CD1c-positive myeloid dendritic cell (primary cell): ENCODE results near the gene APBB2.

Source experiments
- DNase-seq: peaks from one replicate; pipeline ENCODE4 v3.0.0-alpha.2; 2016; ENCODE audit errors: extremely low spot score

The APBB2 gene

DNA sequence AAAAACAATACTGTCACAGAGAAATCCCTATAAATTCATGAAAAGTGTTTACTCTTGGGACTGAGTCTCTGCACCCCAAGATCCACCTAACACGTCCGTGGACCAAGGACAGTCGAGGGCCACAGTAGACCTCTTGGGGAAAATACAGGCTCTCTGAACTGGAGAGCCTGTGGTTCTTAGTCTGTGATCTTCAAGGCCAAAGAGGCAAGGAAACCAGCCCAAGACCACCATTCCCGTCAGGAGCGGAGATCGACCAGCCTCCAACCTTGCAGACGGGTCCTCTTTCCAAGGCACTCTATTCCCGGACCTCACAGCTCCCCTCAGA, 1.6 kb upstream of the APBB2 start:
- DNase-seq, result no peak

DNA sequence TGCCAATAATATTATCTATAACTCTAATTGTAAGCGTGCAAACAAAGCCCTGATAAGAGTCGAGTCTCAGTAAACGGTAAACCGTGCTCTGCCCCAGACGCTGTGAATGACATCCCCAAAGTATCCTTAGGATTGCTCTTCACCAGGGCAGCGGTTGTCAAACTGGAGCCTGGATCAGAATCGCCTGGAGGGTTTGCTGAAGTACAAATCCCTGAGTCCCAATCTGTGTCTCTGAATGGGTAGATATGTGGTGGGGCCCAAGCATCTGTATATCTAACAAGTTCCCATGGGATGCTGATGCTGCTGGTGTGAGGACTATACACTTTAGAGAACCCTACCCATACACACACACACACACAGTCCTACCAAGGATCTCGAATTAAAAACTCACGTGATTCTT, 813 bp upstream of the APBB2 start:
- no peak for DNase-seq

DNA sequence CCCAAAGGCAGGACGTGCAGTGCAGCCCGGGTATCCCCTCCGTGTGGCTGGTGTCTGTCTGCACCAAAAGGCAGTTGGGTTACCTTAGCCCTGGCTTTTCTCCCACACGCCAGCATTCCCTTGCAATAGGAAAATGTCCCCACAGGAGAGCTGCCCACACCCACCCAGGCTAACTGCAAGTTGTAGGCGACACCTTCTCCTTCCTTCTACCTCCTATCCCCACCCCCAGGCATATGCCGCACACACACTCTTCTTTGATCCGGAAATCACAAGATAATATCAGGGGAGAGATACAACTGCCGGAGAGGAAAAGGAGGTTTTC, 444 bp upstream of the APBB2 start:
- DNase-seq, result no peak

DNA sequence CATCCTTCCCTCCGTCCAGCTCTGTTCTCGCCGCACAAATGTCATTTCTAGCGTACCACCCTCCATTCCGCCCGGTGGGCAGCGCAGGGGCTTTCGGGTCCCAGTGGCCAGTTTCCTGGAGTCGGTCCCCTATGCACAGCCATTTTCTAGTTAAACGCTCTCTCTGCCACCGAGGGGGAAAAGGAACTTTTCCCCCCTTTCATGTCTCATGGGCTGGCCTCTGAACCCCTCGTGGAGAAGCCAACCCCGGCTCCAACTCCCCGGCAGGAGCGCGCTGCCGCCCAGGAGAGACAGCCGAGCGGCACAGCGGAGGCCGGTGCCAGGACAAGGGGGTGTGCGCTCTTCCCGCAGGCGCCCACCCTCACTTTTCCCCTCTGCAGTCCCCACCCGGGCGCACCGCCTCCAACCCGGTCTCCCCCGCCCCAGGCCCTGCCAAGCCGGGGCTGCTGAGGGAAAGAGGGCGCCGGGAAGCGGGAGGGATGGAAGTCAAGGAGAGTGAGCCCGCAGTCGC, 662 bp downstream of the APBB2 start:
- no peak for DNase-seq

GRCh38 chr4:41212616-41213203, 1.6 kb downstream of the APBB2 start:
- no peak for DNase-seq

DNA sequence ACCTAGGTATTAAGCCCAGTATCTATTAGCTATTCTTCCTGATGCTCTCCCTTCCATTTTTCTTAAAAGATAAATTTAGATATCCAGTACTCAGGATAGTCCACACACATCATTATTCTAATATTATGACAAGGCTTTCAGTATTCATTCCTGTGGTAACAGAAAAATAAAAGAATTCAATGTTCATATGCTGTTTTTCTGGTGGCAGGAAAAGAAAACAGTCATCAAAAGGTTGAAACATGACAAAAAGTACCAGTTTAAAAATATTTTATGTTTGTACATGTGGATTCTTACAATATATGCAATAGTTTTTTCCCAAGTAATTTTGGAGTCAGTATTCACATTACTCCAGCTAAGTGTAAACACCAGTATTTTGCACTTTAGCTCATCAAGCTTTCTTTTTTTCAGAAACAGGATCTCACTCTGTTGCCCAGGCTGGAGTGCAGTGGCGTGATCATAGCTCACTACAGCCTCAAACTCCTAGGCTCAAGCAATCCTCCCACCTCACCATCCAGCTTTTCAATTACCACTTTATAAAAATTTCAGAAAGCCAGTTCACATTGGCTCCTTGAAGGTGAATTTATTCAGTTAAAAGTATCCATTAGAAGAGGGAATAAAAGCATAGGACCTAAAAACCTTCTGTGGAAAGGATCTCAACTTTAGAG, 2.3 kb downstream of the APBB2 start:
- no peak for DNase-seq

DNA sequence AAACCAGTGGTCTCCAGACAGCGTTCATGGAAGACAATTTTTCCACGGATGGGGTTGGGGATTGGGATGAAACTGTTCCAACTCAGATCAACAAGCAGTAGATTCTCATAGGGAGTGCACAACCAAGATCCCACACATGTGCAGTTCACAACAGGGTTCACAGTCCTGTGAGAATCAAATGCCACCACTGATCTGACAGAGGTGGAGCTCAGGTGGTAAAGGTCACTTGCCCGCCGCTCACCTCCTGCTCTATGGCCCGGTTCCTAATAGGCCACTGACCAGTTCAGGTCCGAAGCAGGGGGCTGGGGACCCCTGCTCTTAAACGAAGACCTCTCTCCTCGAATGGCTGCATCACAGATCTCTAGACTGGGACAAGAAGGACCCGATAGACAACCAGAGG, 4.4 kb downstream of the APBB2 start:
- DNase-seq, result no peak

DNA sequence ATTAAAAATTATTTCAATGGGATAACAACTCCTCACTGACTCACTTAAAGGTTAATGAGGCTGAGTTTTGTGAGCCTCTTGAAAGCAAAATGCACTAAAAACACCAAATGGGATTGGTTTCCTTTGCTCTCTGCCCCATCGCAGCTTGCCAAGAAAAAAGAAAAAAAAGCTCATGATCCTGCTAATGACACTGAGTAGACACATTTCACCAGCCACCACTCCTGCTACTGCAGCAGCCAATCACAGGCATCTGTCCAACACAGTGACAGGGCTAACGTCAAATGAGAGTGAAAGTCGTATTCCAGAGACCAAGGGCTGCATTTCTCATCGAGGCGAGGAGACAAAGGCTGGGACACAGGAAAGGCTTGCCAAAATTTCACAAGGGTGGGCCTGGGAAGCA, 5.2 kb downstream of the APBB2 start:
- no peak for DNase-seq

GRCh38 chr4:41207291-41207831, 7.0 kb downstream of the APBB2 start:
- DNase-seq, result no peak

DNA sequence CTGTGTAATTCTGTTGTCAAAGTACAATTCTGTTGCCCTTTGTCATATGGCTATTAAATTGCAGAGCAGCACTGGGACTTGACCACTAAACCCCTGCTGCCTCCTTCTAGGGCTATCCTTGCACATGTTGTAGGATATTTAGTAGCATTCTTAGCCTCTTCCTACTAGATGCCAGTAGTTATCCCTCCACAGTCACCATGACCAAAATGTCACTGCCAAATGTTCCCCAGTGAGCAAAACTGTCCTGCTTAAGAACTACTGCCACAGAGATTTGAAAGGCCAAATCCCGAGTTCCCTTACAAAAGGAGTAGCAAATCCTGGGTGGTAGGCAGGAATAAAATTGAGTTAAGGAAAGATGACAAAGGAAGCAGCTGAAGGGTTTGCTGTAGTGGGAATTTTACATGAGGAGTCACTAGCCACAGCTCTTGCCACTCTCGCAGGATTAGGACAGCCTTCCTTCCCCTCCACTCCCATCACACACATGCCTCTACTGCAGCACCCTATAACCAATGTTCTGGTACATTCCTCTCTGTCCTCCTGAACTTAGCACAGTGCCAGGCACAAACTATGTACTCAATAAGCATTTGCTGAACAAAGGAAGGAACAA, 8.4 kb downstream of the APBB2 start:
- DNase-seq, result no peak

GRCh38 chr4:41205130-41205529, 9.2 kb downstream of the APBB2 start:
- no peak for DNase-seq

GRCh38 chr4:41204400-41204978, 9.9 kb downstream of the APBB2 start:
- DNase-seq, result no peak

GRCh38 chr4:41203841-41204240, 10.5 kb downstream of the APBB2 start:
- no peak for DNase-seq

GRCh38 chr4:41202820-41203568, 11.3 kb downstream of the APBB2 start:
- DNase-seq, result no peak

- no peak for DNase-seq
Measured at GRCh38 chr4:41202356-41202755, 12.0 kb downstream of the APBB2 start.

- no peak for DNase-seq
Measured at GRCh38 chr4:41200486-41201017, 13.8 kb downstream of the APBB2 start.

DNA sequence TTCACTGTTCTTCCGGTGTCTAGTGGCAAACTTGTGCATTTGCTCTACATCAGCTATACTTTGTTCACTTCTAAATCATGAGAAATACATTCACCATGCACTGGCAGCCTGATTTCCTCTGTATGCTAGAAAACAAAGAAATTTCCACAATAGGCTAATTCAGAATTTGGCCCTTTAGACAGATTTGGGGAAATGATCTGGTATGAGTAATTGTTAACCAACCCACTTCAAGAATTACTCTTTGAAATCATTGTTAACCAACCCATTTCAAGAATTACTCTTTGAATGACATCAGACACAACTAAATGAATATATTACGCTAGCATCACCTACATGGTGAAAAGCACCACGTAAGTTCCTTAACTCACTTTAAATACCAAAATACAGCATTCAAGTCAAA, 14.6 kb downstream of the APBB2 start:
- DNase-seq, result no peak

DNA sequence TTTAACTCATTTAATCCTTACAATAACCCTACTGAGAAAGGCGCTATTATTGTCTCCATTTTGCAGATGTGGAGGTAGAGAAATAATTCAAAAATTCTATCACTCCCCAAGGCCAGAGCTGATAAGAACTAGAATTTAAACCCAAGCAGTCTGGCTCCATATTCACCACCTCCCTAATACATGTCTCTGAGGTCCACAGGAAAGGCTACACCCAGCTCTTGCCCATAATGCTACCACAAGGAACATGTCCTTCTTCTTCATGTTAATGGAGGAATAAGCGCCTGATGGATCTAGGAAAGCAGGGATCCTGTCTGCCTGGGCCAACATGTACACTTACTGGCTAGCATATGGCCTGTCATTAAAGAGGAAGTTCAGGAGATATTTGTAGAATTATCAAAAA, 16.3 kb downstream of the APBB2 start:
- no peak for DNase-seq

DNA sequence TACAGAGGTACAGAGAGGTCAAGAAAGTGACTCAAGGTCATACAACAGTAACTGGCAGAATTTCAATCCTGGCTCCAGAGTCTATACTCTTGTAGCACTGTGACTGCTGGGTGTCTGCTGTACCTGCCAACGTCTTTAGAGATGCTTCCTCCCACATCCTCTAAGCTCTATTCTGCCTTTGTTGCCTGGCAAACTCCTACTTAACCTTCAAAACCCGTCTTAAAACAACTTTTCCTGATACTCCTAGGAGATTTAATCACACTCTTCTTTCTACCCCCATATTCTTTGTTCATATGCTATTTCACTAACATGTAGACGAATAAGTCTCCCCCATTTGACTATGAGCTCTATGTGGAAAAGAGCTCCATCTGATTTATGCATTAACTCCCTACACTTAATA, 16.8 kb downstream of the APBB2 start:
- no peak for DNase-seq

DNA sequence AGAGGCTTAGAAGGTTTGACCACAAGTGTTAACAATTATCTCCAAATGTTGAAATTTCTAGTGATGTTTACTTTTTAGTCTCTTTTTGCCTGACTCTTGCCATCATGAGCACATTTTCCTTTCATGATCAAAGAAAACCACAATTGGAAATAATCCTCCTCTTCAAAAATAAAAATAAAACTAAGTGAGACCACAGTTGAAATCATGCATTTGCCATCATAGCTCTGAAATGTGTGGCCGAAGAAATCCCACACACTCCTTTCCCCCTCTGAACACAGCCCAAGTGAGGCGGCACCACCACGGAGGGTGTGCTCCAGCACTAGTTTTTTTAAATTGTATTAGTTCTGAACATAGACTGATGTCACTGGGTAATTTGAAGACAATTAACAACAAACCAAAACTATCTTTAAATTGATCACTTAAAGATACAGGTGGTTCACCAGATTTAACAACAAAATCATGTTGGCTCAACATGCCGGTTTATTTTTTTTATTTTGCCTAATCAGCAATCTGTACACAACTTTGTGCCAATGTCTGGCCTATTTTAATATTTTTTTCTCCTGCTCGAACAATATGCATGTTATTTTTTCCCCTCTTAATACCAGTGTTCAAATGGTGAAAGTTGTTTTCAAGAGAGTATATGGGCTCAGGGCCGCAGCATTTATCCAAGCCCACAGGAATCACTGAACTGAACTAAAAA, 17.6 kb downstream of the APBB2 start:
- DNase-seq, result no peak

DNA sequence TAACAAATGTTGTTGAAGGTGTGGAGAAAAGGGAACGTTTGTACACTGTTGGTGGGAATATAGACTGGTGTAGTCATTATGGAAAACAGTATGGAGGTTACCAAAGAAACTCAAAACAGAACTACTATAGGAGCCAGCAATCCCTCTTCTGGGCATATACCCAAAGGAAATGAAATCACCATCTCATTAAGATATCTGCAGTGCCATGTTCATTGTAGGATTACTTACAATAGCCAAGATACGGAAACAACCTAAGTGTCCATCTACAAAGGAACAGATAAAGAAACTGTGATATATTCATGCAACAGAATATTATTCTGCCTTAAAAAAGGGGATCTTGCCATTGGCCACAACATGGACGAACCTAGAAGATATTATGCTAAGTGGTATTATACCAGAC, 22.2 kb downstream of the APBB2 start:
- no peak for DNase-seq
